ENCODE results near the gene METRN. TPM values are rescaled to one million over a fixed set of nuclear protein-coding genes. Genes with fewer than 3 reads are reported as not detected.

The METRN gene
- 1 to 10 TPM; 3.8 to 4.3 TPM for total RNA-seq
- 2.8 to 5.6 reads per million in 2 donors for total RNA-seq

- no peaks in the 10 kb centered on the region for H3K36me3 Mint-ChIP-seq (ENCODE audit: low read depth)
- peak; percentile 83 to 91 (median 85) for DNase-seq
- peaks cover 16% of the 10 kb centered on the region for H3K4me1 Mint-ChIP-seq
- peak; percentile 93 for ATAC-seq
- no peaks in the 10 kb centered on the region for H3K9me3 ChIP-seq (ENCODE audit: control insufficient read depth, low read length, poor library complexity, severe bottlenecking)
- peaks cover 11% of the 10 kb centered on the region for H3K27me3 Mint-ChIP-seq
- no peak within 1 kb of the TSS for H3K27ac Mint-ChIP-seq
- peak within 1 kb of the TSS; percentile 50 for H3K4me3 Mint-ChIP-seq
These were observed at the start of gene METRN for GRCh38 chr16:714558-715476. METRN (plus strand) TSS chr16:715118; CDS start chr16:715290, 172 bp downstream.

GRCh38 chr16:666572-666971 lies 48.3 kb upstream of the METRN start:
- Mint-ChIP-seq H3K27me3 (no peaks in the 10 kb centered on the region), H3K4me3 (no peak overlapping the region), H3K36me3 (ENCODE audit: low read depth) (no peaks in the 10 kb centered on the region), H3K4me1 (peaks cover 7% of the 10 kb centered on the region), H3K27ac (no peak overlapping the region)
- no peaks in the 10 kb centered on the region for H3K9me3 ChIP-seq (ENCODE audit: control insufficient read depth, low read length, poor library complexity, severe bottlenecking)
- DNase-seq, result no peak
- no peak for ATAC-seq

DNA sequence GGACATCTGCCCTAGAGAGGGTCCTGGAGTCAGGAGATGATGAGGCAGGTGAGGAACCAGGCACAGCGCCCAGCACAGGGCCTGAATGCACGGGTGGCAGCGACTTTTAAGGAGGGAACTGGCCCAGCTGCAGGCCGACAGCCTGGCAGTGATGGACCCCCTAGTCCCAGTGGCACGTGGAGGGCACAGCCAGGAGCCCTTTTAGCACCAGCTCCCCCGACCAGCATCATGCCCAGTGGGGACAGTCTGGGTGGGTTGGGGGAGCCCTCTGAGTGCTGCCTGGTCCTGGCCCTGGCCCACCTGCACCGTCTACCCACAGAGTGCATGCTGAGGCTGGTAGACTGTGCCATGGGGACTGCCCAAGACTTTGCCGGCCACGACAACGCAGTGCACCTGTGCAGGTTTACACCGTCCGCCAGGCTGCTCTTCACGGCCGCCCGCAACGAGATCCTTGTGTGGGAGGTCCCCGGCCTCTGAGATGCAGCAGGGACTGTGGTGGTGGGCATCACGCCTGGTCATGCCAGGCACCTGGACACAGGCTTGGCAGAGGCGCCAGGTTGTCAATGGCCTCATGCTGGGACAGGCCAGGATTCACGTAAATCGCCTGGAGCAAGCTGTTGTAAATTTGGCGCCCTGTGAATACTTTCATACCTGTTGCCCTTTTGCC lies 47.7 kb upstream of the METRN start:
- peak overlapping the region; percentile 73 for H3K27ac Mint-ChIP-seq
- ATAC-seq, result no peak
- DNase-seq, result no peak
- H3K9me3 ChIP-seq (ENCODE audit: control insufficient read depth, low read length, poor library complexity, severe bottlenecking), result no peaks in the 10 kb centered on the region
- no peaks in the 10 kb centered on the region for H3K27me3 Mint-ChIP-seq
- peak overlapping the region; percentile 83 for H3K4me3 Mint-ChIP-seq
- no peaks in the 10 kb centered on the region for H3K36me3 Mint-ChIP-seq (ENCODE audit: low read depth)
- H3K4me1 Mint-ChIP-seq, result peaks cover 7% of the 10 kb centered on the region

GRCh38 chr16:667780-668518 lies 47.0 kb upstream of the METRN start, which contains the start of gene RHOT2:
RHOT2 (plus strand) TSS chr16:668132; CDS start chr16:668200, 68 bp downstream.
- H3K4me3 Mint-ChIP-seq, result peak within 1 kb of the TSS; percentile 83
- H3K9me3 ChIP-seq (ENCODE audit: control insufficient read depth, low read length, poor library complexity, severe bottlenecking), result no peaks in the 10 kb centered on the region
- peak within 1 kb of the TSS; percentile 73 for H3K27ac Mint-ChIP-seq
- no peaks in the 10 kb centered on the region for H3K27me3 Mint-ChIP-seq
- H3K36me3 Mint-ChIP-seq (ENCODE audit: low read depth), result no peaks in the 10 kb centered on the region
- ATAC-seq (peak; percentile 98), DNase-seq (peak; percentile 81 to 87 (median 86))
- H3K4me1 Mint-ChIP-seq, result peaks cover 7% of the 10 kb centered on the region

DNA sequence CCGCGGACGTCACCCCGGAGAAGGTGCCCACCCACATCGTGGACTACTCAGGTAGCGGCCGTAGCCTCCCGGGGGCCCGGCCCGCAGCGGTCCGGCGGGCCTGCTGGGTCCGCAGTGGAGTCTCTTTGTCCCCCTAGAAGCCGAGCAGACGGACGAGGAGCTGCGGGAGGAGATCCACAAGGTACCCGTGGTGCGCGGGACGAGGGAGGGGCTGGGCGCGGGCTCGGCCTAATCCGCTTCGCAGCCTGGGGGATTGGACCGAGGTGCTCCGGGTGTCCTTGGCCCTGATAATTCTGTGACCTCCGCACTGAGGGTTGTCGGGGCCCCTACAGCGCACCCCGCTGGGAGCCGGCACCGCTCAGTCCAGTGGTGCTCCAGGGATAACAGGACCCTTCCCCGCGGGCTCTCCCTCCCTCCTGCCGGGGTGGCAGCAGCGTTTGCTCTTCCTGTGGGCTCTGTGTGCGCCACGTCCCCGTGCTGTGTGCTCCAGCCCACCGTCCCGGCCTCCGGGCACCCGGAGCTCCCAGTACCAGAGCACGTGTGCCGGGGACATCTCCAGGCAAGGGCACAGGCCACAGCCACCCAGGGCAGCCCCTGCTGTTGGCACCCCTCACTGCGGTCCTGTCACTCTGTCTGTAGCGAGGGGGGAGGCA lies 46.3 kb upstream of the METRN start:
- peaks cover 7% of the 10 kb centered on the region for H3K4me1 Mint-ChIP-seq
- no peak for DNase-seq
- H3K36me3 Mint-ChIP-seq (ENCODE audit: low read depth), result no peaks in the 10 kb centered on the region
- no peaks in the 10 kb centered on the region for H3K27me3 Mint-ChIP-seq
- peak overlapping the region; percentile 81 for H3K4me3 Mint-ChIP-seq
- no peaks in the 10 kb centered on the region for H3K9me3 ChIP-seq (ENCODE audit: control insufficient read depth, low read length, poor library complexity, severe bottlenecking)
- H3K27ac Mint-ChIP-seq, result no peak overlapping the region
- peak; percentile 8 for ATAC-seq

GRCh38 chr16:669666-670065 lies 45.3 kb upstream of the METRN start:
- Mint-ChIP-seq H3K36me3 (ENCODE audit: low read depth) (no peaks in the 10 kb centered on the region), H3K27me3 (no peaks in the 10 kb centered on the region), H3K4me3 (peak overlapping the region; percentile 31), H3K4me1 (peaks cover 8% of the 10 kb centered on the region), H3K27ac (peak overlapping the region; percentile 29)
- no peak for ATAC-seq
- H3K9me3 ChIP-seq (ENCODE audit: control insufficient read depth, low read length, poor library complexity, severe bottlenecking), result no peaks in the 10 kb centered on the region
- no peak for DNase-seq

DNA sequence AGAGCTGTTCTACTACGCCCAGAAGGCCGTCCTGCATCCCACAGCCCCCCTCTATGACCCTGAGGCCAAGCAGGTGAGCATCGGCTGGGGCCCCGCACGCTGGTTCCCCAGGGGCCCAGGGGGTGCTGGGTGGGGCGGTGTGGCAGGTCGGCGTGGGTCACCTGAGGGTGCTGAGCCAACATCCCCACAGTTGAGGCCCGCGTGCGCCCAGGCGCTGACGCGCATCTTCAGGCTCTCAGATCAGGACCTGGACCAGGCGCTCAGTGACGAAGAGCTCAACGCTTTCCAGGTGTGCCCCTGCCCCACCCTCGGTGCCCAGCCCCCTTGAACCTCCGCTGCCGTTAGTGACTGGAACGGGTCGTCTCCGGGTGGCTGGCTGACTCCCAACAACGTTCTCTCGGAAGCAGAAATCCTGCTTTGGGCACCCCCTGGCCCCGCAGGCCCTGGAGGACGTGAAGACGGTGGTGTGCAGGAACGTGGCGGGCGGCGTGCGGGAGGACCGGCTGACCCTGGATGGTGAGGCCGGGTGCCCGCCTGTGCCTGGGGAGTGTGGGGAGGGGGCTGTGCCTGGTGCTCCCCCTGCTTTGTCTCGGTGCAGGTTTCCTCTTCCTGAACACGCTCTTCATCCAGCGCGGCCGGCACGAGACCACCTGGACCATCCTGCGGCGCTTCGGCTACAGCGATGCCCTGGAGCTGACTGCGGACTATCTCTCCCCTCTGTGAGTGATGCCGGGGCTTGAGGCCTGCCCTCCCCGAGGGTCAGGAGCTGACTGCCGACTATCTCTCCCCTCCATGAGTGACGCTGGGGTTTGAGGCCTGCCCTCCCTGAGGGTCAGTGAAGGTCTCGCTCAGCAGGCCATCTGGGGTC lies 44.2 kb upstream of the METRN start:
- H3K36me3 Mint-ChIP-seq (ENCODE audit: low read depth), result no peaks in the 10 kb centered on the region
- no peak overlapping the region for H3K27ac Mint-ChIP-seq
- no peak for ATAC-seq
- H3K27me3 Mint-ChIP-seq, result no peaks in the 10 kb centered on the region
- H3K4me1 Mint-ChIP-seq, result peaks cover 14% of the 10 kb centered on the region
- no peak overlapping the region for H3K4me3 Mint-ChIP-seq
- H3K9me3 ChIP-seq (ENCODE audit: control insufficient read depth, low read length, poor library complexity, severe bottlenecking), result no peaks in the 10 kb centered on the region
- DNase-seq, result no peak

- ATAC-seq (no peak), DNase-seq (no peak)
- Mint-ChIP-seq H3K4me1 (peaks cover 14% of the 10 kb centered on the region), H3K36me3 (ENCODE audit: low read depth) (no peaks in the 10 kb centered on the region), H3K27me3 (no peaks in the 10 kb centered on the region), H3K4me3 (no peak overlapping the region), H3K27ac (no peak overlapping the region)
- H3K9me3 ChIP-seq (ENCODE audit: control insufficient read depth, low read length, poor library complexity, severe bottlenecking), result no peaks in the 10 kb centered on the region
These were observed 43.4 kb upstream of the METRN start for GRCh38 chr16:671353-672131.

GRCh38 chr16:672371-672770 lies 42.5 kb upstream of the METRN start:
- Mint-ChIP-seq H3K36me3 (ENCODE audit: low read depth) (no peaks in the 10 kb centered on the region), H3K4me3 (no peak overlapping the region), H3K27me3 (no peaks in the 10 kb centered on the region), H3K27ac (no peak overlapping the region), H3K4me1 (peaks cover 14% of the 10 kb centered on the region)
- no peak for ATAC-seq
- H3K9me3 ChIP-seq (ENCODE audit: control insufficient read depth, low read length, poor library complexity, severe bottlenecking), result no peaks in the 10 kb centered on the region
- no peak for DNase-seq

DNA sequence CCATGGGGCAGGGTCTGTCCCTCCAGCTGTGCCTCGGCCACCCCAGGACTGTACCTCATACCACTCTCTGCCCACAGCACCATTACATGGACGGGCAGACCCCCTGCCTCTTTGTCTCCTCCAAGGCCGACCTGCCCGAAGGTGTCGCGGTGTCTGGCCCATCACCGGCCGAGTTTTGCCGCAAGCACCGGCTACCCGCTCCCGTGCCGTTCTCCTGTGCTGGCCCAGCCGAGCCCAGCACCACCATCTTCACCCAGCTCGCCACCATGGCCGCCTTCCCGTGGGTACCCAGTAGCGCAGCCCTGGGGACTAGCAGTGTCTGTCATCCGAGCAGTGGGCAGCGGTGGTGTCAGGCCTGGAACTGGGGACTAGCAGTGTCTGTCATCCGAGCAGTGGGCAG lies 42.1 kb upstream of the METRN start:
- DNase-seq (no peak), ATAC-seq (no peak)
- no peaks in the 10 kb centered on the region for H3K9me3 ChIP-seq (ENCODE audit: control insufficient read depth, low read length, poor library complexity, severe bottlenecking)
- Mint-ChIP-seq H3K27me3 (no peaks in the 10 kb centered on the region), H3K27ac (no peak overlapping the region), H3K36me3 (ENCODE audit: low read depth) (no peaks in the 10 kb centered on the region), H3K4me1 (peaks cover 12% of the 10 kb centered on the region), H3K4me3 (no peak overlapping the region)

GRCh38 chr16:673399-673991 lies 41.4 kb upstream of the METRN start:
- H3K4me3 Mint-ChIP-seq, result no peak overlapping the region
- no peaks in the 10 kb centered on the region for H3K36me3 Mint-ChIP-seq (ENCODE audit: low read depth)
- DNase-seq (no peak), ATAC-seq (no peak)
- H3K27me3 Mint-ChIP-seq, result no peaks in the 10 kb centered on the region
- no peaks in the 10 kb centered on the region for H3K9me3 ChIP-seq (ENCODE audit: control insufficient read depth, low read length, poor library complexity, severe bottlenecking)
- H3K4me1 Mint-ChIP-seq, result peaks cover 12% of the 10 kb centered on the region
- no peak overlapping the region for H3K27ac Mint-ChIP-seq

All from T-helper 17 cell (primary cell).